ENCODE measurements around the gene ANTXR1. TPM values are rescaled to one million over a fixed set of nuclear protein-coding genes. Genes with fewer than 3 reads are reported as not detected.

Gene ANTXR1
- total and polyA plus RNA-seq, 2 of the 8 experiments (the other 6 are each of a cell fraction or from before 2014, with no cell fraction given): 15.8 to 44.3 TPM

DNA sequence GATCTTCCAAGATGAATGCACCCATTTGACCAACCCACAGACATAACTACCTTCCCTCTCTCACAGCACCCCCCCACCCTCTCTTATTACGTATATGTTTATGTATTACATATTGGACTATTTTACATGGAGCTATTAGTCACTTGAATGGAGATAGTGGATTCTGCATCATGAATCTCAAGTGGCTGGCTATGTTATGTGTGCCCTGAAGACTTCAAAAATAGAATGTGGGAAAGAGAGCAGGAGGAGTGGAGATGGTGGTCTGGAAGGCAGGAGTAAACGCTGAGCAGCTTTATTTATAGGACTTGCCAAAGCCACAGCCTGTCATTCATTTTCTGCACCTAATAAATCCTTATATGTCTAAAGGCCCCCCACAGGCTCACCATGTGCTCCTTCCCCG, 4.9 kb downstream of the ANTXR1 start (continued):
- no peak for TF ChIP-seq CHD7 (IDR thresholded peaks at IDR 0.05; ENCODE audit: insufficient replicate concordance, low read length)
- TF ChIP-seq HDAC6 (IDR thresholded peaks at IDR 0.05; ENCODE audit: low read depth, low read length): no peak
- TF ChIP-seq CHD1 (IDR thresholded peaks at IDR 0.05; ENCODE audit: low read depth, low read length): no peak
- no peak for TF ChIP-seq BACH1 (IDR thresholded peaks at IDR 0.05; ENCODE audit: low read length)
- no peak for TF ChIP-seq KDM4A (IDR thresholded peaks at IDR 0.05; ENCODE audit: low read depth, low read length, severe bottlenecking)
- no peak for TF ChIP-seq CEBPB (IDR thresholded peaks at IDR 0.05; ENCODE audit: low read depth, low read length)
- no peak for TF ChIP-seq RNF2 (IDR thresholded peaks at IDR 0.05; ENCODE audit: borderline replicate concordance, low read depth, low read length, missing control alignments, poor library complexity, severe bottlenecking)

Measured in H1 (cell line).